Stomach (tissue), 9 donors: ENCODE results near the gene CDC73. TPM values are rescaled to one million over a fixed set of nuclear protein-coding genes. Genes with fewer than 3 reads are reported as not detected.

Experiments
- DNase-seq, 2 donors: peaks; one replicate each; pipeline versions ENCODE4 v3.0.0 to v3.0.0-alpha.2; 2013 to 2019
- H3K27ac ChIP-seq, 5 donors: fragments of 200-600 bp in 4 of 5; sonication (generic) in 4 of 5; one replicate each; pipeline ENCODE4 v1.5.1; 2013 to 2019; ENCODE audit warnings: mild to moderate bottlenecking in 1 of 5, moderate library complexity in 1 of 5
- H3K27me3 ChIP-seq, 3 donors: fragments of 200-600 bp; sonication (generic); one replicate each; pipeline ENCODE4 v1.5.1; 2017 to 2019; ENCODE audit warnings: mixed run types in 1 of 3
- H3K36me3 ChIP-seq, 4 donors: fragments of 200-600 bp; sonication (generic); 1 replicate in 3 of 4; 2 replicates in 1 of 4; pipeline ENCODE4 v1.5.1; 2016 to 2019
- H3K4me1 ChIP-seq, 4 donors: fragments of 200-600 bp; sonication (generic); one replicate each; pipeline ENCODE4 v1.5.1; 2016 to 2019
- H3K4me3 ChIP-seq, 4 donors: fragments of 200-600 bp; sonication (generic) in 3 of 4; one replicate each; pipeline ENCODE4 v1.5.1; 2016 to 2019; ENCODE audit warnings: mild to moderate bottlenecking in 1 of 4
- H3K9me3 ChIP-seq, 4 donors: fragments of 200-600 bp; sonication (generic); one replicate each; pipeline ENCODE4 v1.5.1; 2016 to 2019
- CTCF ChIP-seq, 7 experiments: fragments of 450-650 bp in 4 of 7; fragments of 200-600 bp in 3 of 7; sonication (generic) in 3 of 7; IDR thresholded peaks; one replicate each; pipeline ENCODE4 v1.5.1; 2016 to 2019; ENCODE audit warnings: antibody characterized with exemption in 7 of 7, control low read depth in 2 of 7, mild to moderate bottlenecking in 1 of 7
- EP300 ChIP-seq: sonication (generic); formaldehyde crosslinking; IDR thresholded peaks from one replicate; pipeline ENCODE4 v1.6.1; 2017; ENCODE audit warnings: antibody characterized with exemption
- POLR2A ChIP-seq, 4 donors: fragments of 450-650 bp; IDR thresholded peaks; one replicate each; pipeline ENCODE4 v1.6.1; 2016; ENCODE audit warnings: antibody characterized with exemption in 4 of 4, control low read depth in 2 of 4, mild to moderate bottlenecking in 1 of 4, moderate library complexity in 1 of 4
- POLR2AphosphoS5 ChIP-seq, 3 donors: sonication (generic); formaldehyde crosslinking; IDR thresholded peaks; one replicate each; pipeline ENCODE4 v1.6.1; 2016; ENCODE audit warnings: antibody characterized with exemption in 3 of 3
- WGBS, 5 donors: extraction: QIAGEN DNeasy Blood & Tissue Kit in 3 of 5; methylation state at CpG; one replicate each; pipeline versions ENCODE4 v1.1.5 to v1.1.7; 2013 to 2018; 5-methylcytosine and 5-hydroxymethylcytosine counted together
- intact Hi-C: fragments of 100-400 bp; cut with DNase I; formaldehyde crosslinking; loops from one replicate; pipeline ENCODE4 v1.15.1; 2023; ENCODE audit warnings: low total_unique reads
- polyA plus RNA-seq, 3 donors: library from polyadenylated mRNA; stranded (reverse); fragments of 200-250 nt; gene quantifications; one replicate each; pipeline ENCODE4 v1.2.3, GENCODE V29; 2013
- total RNA-seq, 5 donors: library from RNA; depleted of rRNA; stranded (reverse); fragments of >200 nt; gene quantifications; one replicate each; pipeline versions ENCODE4 v1.1.0 to v1.2.3, GENCODE V29; 2014 to 2016
- donor health status: healthy with polysubstance abuse.
- donor health status: Bipolar disorder and iron deficiency.
- donor health status: healthy.

The CDC73 gene
- total and polyA plus RNA-seq, 8 donors = 6.7 to 75.9 (median 20.1) TPM

GRCh38 chr1:193131266-193131860 is 9.5 kb downstream of the CDC73 start:
- WGBS, 5 donors = 93 to 99% (median 96%) methylated on average over 2 of the region's 2 CpGs

GRCh38 chr1:193140254-193140653 is 18.4 kb downstream of the CDC73 start:
- Histone ChIP-seq H3K27ac (no peak overlapping the region), H3K4me1 (peaks cover 0 to 16% (median 6%) of the 10 kb centered on the region in 4 donors), H3K4me3 (no peak overlapping the region), H3K36me3 (peaks cover 26 to 74% (median 72%) of the 10 kb centered on the region in 4 donors), H3K27me3 (no peaks in the 10 kb centered on the region), H3K9me3 (no peaks in the 10 kb centered on the region)
- WGBS, 5 donors = 72 to 82% (median 75%) methylated on average over 7 of the region's 7 CpGs
- intact Hi-C loops = no loop called here
- no peak for DNase-seq
- no peak for TF ChIP-seq EP300
- no peak for TF ChIP-seq CTCF (IDR thresholded peaks at IDR 0.05)
- TF ChIP-seq POLR2AphosphoS5 (IDR thresholded peaks at IDR 0.05) = no peak
- TF ChIP-seq POLR2A (IDR thresholded peaks at IDR 0.05) = no peak

More at GRCh38 chr1:193131266-193131860, 9.5 kb downstream of the CDC73 start:
- H3K9me3 ChIP-seq = no peaks in the 10 kb centered on the region
- H3K4me3 ChIP-seq = no peak overlapping the region
- TF ChIP-seq POLR2AphosphoS5 (IDR thresholded peaks at IDR 0.05) (no peak), EP300 (no peak), CTCF (IDR thresholded peaks at IDR 0.05) (no peak), POLR2A (IDR thresholded peaks at IDR 0.05) (no peak)
- no peaks in the 10 kb centered on the region for H3K27me3 ChIP-seq
- H3K36me3 ChIP-seq = peaks cover 25 to 74% (median 64%) of the 10 kb centered on the region in 4 donors
- DNase-seq = no peak
- intact Hi-C loops = no loop called here
- peaks cover 0 to 17% (median 8%) of the 10 kb centered on the region in 4 donors for H3K4me1 ChIP-seq
- no peak overlapping the region for H3K27ac ChIP-seq

GRCh38 chr1:193141804-193142203 is 20.0 kb downstream of the CDC73 start:
- H3K27me3 ChIP-seq = no peaks in the 10 kb centered on the region
- peaks cover 20 to 74% (median 72%) of the 10 kb centered on the region in 4 donors for H3K36me3 ChIP-seq
- H3K9me3 ChIP-seq = no peaks in the 10 kb centered on the region
- no peak for TF ChIP-seq POLR2A (IDR thresholded peaks at IDR 0.05)
- no peak for TF ChIP-seq CTCF (IDR thresholded peaks at IDR 0.05)
- no peak for TF ChIP-seq EP300
- no peak for TF ChIP-seq POLR2AphosphoS5 (IDR thresholded peaks at IDR 0.05)
- intact Hi-C loops = no loop called here
- H3K4me1 ChIP-seq = peaks cover 0 to 16% (median 6%) of the 10 kb centered on the region in 4 donors
- no peak overlapping the region for H3K27ac ChIP-seq
- WGBS, 5 donors = 69 to 85% (median 76%) methylated on average over 3 of the region's 3 CpGs
- H3K4me3 ChIP-seq = no peak overlapping the region
- DNase-seq = no peak

DNA sequence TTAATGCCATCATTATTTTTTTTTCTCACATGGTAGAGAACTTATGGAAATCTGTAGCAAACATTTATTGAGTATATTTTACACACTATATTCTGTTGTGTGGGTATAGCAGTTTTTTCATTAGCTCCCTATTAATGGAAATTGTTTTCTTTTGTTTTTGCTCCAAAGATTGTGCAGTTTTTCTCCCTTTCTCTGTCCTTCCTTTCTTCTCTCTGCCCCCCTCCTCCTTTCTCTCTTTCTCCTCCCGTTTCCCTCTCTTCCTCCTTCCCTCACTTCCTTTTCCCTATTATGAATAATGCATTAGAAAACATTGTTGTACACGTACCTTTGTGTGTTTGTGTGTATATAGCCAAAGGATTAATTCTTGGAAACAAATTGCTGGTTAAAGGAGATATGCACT is 20.6 kb downstream of the CDC73 start:
- Histone ChIP-seq H3K36me3 (peaks cover 20 to 76% (median 73%) of the 10 kb centered on the region in 4 donors), H3K4me3 (no peak overlapping the region), H3K27me3 (no peaks in the 10 kb centered on the region), H3K4me1 (peaks cover 0 to 12% (median 6%) of the 10 kb centered on the region in 4 donors), H3K9me3 (no peaks in the 10 kb centered on the region), H3K27ac (no peak overlapping the region)
- no peak for DNase-seq
- TF ChIP-seq EP300 (no peak), CTCF (IDR thresholded peaks at IDR 0.05) (no peak), POLR2A (IDR thresholded peaks at IDR 0.05) (no peak), POLR2AphosphoS5 (IDR thresholded peaks at IDR 0.05) (no peak)
- 48 to 61% (median 52%) methylated on average over 2 of the region's 2 CpGs for WGBS, 5 donors
- intact Hi-C loops = no loop called here
